HG03342 (cell line): ENCODE measurements around the gene C18orf32.
"Not testable (repeated sequence)": the region's sequence is repeated elsewhere in the genome, so short reads cannot be mapped to it uniquely, and the experiment has no call there.

Experiments
- ATAC-seq: cut with Tn5 transposase; IDR thresholded peaks from one replicate; pipeline ENCODE4 v1.9.1; 2021; ENCODE audit warnings: mild to moderate bottlenecking, moderate library complexity; ENCODE audit not compliant: unreplicated experiment

The C18orf32 gene

DNA sequence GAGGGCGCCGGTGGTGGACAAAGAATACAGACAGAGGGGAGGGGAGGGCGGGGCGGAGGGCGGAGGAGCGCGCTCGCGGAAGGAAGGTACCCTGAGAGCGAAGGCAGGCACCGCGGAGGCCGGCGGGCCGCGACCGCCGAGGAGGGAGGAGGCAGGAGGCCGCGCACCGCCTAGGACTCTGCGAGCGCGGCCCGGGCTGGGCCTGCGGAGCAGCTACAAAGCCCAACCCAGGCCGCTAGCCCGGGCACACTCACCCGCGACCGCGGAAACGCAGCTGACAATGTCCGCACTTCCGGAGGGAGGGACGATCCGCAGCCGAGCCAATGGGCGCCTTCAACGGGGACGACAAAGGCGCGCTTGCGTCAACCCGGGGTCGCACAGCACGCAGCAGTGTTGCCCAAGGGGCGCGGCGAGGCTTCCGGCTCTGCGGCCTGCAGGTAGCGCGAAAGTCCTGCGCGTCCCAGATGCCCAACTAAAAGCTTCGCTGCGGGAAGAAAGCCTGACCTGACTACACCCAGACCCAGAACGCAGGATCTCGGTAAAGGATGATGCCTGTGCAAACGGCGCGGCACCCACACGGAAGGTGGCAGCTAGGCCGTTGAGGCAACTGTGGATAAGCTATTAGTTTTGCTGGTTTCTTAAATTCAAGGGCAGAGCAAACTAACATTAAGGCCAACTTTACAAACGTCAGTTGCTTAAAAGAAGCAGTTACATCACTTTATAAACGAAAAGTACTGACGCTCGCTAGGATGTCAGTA, at the start of gene C18orf32:
C18orf32 (minus strand) TSS at position 282 of the 758 bp plus-strand sequence. CDS start 3,486 bp downstream, outside the sequence.
- peak; percentile 92 for ATAC-seq

GRCh38 chr18:49534846-49535601, 48.0 kb upstream of the C18orf32 start:
- ATAC-seq: no peak

DNA sequence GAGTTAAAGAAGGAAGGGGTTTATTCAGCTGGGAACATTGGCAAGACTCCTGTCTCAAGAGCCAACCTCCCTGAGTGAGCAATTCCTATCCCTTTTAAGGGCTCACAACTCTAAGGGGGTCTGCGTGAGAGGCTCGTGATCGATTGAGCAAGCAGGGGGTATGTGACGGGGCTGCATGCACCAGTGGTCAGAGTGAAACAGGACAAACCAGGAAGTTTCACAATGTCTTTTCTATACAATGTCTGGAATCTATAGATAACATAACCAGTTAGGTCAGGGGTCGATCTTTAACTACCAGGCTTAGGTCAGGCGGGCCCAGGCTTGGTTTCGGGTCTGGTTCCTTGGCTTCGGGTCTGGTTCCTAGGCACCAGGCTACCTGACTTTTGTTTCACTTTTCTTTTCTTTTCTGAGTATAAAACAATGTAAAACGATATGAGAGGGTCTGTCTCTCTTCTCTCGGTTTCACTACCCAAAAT, 44.7 kb upstream of the C18orf32 start:
- no peak for ATAC-seq

- ATAC-seq: no peak
Measured at GRCh38 chr18:49529596-49529995, 42.6 kb upstream of the C18orf32 start.

DNA sequence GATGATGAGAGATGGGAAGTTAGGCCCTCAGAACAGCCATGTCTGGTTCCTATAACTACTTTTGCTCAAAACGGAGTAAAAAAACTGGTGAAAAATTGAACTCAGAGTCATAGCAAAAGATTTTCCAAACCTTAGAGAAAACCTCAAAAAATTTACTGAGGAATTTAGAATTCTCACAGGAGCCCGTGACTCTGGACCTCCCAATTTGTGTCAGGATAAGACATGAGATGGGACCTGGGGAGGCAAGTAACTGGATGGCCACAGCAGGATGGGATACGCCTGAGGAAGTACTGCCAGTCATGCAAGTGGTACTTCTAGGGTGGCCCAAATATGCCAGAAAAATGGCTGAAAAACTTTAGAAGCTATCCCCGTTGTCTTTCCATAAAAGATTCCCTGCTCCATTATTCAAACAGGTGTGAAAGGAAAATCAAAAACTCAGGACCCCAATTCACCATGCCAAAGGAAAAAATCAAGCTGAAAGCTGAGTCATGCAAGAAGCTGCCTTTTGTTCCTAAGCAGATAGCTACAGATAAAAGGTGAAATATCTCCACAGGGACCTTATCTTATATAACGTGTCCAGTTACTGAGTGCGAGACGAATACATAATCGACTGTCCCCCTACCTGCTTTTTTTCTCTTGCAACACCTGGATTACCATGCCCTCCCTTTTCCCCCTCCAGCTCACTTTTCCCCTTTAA, 40.7 kb upstream of the C18orf32 start:
- no peak for ATAC-seq

DNA sequence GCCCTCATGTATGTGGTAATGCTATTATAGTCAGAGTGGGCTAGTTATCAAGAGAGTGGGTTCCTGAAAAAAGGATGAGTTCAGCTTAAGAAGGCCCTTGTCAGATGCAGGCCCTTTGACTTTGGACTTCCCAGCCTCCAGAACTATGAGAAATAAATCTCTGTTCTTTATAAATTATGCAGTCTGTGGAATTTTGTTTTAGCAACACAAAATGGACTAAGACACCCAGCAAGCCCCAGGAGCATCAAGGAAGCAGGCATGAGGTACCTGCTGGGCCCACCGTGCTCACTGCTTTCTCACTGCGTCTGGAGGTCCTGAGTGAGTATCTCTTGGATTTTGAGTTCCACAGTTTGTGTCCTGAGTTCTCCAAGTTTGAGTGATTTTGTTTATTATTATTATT, 38.9 kb upstream of the C18orf32 start:
- ATAC-seq: no peak

DNA sequence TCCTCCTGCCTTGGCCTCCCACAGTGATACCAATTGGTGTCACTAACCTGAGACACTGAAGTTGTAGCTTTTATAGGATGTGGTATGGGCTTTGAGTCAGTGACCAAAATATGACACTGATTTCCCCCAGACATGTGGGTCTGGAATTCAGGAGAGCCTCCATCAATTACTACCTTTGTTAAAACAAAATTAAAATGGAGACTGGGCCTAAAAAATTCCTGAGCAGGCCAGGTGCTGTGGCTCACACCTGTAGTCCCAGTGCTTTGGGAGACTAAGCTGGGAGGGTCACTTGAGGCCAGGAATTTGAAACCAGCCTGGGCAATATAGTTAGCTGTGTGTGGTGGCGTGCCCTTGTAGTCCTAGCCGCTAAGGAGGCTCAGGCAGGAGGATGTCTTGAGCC, 37.9 kb upstream of the C18orf32 start:
- no peak for ATAC-seq

DNA sequence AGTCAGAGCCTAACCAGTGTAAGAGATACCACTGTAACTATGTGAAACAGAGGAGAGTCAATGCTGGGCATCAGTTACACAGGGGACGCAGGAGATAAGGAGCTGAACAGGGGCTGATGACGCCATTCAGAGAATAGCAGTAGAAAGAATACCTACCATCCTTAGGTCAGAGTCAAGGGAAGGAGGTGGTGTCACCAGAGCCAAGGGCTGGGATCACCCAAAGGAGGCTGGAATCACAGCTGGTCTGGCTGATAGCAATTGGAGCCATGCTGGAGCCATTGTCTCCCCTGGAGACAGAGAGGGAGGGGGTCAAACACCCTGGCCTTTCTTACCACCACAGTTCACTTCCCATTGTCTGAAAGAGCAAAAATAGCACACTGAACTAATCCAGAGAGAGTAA, 37.3 kb upstream of the C18orf32 start:
- no peak for ATAC-seq

DNA sequence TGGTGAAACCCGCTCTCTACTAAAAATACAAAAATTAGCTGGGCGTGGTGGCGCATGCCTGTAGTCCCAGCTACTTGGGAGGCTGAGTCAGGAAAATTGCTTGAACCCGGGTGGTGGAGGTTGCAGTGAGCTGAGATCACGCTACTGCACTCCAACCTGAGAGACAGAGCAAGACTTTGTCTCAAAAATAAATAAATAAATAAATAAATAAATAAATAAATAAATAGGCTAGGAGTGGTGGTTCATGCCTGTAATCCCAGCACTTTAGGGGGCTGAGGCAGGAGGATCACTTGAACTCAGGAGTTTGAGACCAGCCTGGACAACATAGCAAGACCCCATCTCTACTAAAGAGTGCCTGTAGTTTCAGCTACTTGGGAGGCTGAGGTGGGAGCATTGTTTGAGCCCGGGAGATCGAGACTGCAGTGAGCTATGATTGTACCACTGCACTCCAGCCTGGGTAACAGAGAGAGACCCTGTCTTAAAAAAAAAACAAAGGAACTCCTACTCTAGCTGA, 36.6 kb upstream of the C18orf32 start:
- ATAC-seq: not testable (repeated sequence)

- ATAC-seq: no peak
Measured at GRCh38 chr18:49521216-49521835, 34.3 kb upstream of the C18orf32 start.

- no peak for ATAC-seq
Measured at GRCh38 chr18:49520661-49521145, 33.7 kb upstream of the C18orf32 start.

- no peak for ATAC-seq
Measured at GRCh38 chr18:49519101-49519971, 32.3 kb upstream of the C18orf32 start.

- ATAC-seq: no peak
Measured at GRCh38 chr18:49517483-49517882, 30.4 kb upstream of the C18orf32 start.

DNA sequence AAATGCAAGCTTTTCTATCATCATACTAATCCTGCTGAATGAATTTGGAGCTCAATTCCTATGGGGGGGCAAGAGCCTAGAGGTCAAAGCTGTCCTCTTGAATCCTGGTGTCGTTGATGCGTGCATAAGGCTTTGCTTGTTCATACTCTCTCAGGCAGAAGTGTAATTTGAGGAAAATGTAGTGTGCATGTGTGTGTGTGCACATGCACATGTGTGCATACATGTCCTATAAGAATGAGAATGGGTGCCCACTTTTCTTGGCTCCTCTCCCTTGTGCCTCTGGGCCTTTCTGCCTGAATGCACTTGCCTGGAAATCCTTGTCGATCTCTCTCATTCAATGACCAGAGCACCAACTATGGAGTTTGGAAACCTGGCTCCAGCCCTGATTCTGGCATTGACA, 28.5 kb upstream of the C18orf32 start:
- ATAC-seq: no peak

DNA sequence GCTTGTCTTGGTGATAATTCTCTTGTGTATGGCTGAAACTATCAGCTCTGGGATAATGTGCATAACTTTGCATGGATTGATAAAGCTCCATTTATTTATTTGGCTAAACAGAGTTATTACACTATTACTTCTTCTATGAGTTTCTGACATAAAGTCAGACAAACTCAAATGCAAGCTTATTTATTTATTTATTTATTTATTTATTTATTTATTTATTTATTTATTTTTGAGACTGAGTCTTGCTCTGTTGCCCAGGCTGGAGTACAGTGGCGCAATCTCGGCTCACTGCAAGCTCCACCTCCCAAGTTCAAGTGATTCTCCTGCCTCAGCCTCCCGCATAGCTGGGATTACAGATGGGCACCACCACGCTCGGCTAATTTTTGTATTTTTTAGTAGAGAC, 28.0 kb upstream of the C18orf32 start:
- not testable (repeated sequence) for ATAC-seq

- ATAC-seq: no peak
Measured at GRCh38 chr18:49514577-49514976, 27.5 kb upstream of the C18orf32 start.

- not testable (repeated sequence) for ATAC-seq
Measured at GRCh38 chr18:49512876-49513275, 25.8 kb upstream of the C18orf32 start.

DNA sequence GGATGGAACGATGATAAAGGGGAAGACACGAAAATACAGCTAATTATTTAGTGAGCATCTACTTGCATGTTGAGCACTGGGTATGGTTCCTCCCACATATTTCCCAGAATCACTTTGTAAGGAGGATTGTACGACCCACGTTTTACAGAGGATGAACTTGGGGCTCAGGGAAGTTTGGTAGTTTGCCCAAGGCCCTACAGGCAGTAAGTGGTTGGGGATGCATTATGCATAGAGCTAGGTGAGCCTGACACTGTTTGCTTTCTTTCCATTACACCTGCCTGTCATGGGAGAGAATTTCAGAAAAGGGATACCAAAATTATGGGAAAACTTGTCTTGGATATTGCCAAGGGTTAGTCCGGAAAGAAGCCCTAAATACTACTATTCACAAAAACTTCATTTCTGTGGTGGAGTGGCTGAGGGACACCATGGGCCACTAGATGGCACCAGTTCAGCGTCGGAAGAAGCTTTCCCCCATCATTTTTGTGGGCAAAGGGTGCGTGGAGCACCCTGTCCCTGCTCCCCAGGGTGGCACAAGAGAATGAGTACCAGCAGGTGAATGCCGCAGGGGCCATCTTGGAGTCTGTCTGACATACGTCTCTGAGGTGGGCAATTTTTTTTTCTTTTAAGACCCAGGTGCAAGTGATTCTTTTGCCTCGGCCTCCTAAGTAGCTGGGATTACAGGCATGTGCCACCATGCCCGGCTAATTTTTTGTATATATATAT, 23.5 kb upstream of the C18orf32 start:
- no peak for ATAC-seq

GRCh38 chr18:49506438-49506837, 19.4 kb upstream of the C18orf32 start:
- ATAC-seq: not testable (repeated sequence)
